NCI-H128 (cell line): Measurements from ENCODE around the gene TFAM.
"Not testable (repeated sequence)": the region's sequence is repeated elsewhere in the genome, so short reads cannot be mapped to it uniquely, and the experiment has no call there.

Experiments
- DNase-seq: peaks from one replicate; lab custom pipeline; 2025; ENCODE audit not compliant: unreplicated experiment; lab: John Stamatoyannopoulos, UW

Gene TFAM

DNA sequence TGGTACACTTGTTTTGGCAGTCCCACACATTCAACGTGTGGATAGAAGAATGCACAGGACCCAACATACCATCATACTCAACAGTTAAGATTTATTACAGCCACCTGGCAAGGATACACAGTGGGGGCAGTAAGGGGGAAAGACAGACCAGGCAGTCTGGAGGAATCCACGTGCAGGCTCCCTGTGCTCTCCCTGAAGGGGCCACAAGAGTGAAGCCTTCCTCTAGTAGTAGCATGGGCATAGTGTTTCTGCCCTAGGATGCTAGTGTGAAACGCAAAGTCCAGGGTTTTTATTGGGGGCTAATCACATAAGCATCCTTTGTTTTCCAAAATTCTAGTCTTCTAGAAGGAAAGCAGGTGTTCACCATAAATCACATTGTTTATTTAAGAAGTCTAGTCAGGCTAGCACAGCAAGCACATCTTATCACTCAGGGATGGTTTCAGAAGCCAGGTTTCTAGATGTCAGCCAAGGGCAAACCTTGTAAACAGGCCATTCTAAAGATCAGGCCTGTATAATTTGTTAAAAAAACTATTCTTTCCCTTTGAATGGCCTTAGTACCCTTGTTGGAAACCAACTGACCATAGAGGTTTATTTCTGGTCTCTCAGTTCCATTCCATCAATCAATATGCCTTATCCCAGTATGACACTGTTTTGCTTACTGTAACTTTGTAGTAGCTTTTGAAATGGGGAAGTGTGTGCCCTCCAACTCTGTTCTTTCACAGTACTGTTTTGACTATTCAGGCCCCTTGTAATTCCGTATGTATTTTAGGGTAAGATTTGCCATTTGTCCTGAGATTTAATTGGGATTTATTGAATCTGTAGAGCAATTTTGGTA, 12.4 kb upstream of the TFAM start:
- DNase-seq, result no peak

- no peak for DNase-seq
These were observed 11.8 kb upstream of the TFAM start for GRCh38 chr10:58373442-58373827.

DNA sequence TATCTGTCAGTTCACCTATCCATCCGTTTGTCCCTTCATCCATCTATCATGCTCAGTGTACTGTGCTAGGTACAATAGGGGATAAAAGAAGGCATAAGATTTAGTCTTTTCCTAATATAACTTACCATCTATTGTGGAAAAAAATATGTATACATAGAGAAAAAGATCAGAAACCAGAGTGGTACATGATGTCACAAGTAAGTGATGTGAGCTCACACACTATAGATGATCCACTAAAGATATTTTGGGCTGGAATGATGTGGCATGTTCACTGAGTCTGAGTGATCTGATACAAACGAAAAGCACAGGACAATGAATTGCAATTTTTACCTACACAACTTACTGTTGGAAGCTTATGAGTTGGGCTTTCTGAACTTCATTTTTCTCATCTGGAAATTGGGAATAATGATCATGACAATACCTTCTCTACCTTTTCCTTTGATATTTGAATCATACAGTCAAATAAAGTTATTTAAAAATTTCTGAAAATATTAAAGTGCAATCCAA, 2.7 kb upstream of the TFAM start:
- DNase-seq, result no peak

GRCh38 chr10:58384095-58384494, 1.1 kb upstream of the TFAM start:
- no peak for DNase-seq

DNA sequence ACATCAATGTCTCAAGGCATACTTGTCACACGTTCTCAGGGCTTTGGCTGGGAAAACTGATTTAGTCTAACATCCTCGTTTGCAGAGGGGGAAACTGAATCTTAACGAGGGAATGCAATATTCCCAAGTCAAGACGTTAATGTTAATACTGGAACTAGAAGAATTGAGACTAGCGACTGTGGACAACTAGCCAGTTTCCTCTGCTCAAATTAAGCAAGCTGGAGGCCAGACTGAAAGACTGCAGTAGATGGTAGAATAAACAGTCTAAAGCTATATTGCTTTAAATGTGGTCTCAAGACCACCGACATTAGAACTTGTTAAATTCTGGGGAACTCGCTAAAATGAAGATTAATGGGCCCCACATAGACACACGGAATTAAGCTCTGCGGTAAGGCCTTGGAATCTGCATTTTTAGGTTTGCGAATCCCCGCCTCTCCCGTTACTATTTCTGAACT, 639 bp upstream of the TFAM start:
- DNase-seq, result no peak

GRCh38 chr10:58385784-58386112, 538 bp downstream of the TFAM start:
- DNase-seq, result no peak

- DNase-seq, result no peak
These were observed 3.8 kb downstream of the TFAM start for GRCh38 chr10:58389024-58389423.

GRCh38 chr10:58393317-58393716, 8.1 kb downstream of the TFAM start:
- DNase-seq, result no peak

DNA sequence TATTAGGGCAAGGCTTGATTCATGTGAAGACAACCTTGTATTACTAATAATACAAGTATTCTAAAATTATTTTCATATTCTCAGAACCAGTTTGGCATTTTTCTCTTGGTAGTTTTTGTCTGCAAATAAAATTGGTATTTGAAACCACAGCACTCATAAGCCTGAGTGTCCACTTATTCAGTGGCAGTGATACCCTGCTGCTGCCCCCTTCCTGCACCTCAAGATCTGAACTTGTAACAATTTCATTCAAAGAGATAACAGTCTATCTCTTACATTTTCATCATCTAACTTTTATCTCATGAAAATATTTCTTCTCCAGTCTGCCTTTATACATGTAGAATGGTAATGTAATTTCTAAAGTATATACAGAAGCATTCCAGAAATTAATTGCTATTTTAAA, 9.3 kb downstream of the TFAM start:
- no peak for DNase-seq

DNA sequence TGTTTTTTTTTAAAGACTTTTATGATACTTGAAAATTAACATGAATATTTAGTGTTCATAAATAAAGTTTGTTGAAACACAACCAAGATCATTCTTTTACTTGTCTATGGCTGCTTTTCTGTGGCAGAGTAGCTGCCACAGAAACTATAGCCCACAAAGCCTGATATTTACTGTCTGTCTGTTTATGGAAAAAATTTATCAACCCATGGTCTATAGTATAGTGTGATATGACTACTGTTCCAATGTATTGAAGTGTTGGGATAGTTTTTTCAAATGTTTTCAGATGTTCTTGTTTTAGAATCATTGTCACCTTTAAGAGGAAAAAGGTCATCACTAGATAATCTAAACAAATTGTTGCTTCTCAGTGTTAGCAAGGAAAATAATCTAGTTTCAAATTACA, 10.8 kb downstream of the TFAM start:
- no peak for DNase-seq

GRCh38 chr10:58397830-58398229, 12.6 kb downstream of the TFAM start:
- no peak for DNase-seq

GRCh38 chr10:58399410-58399809, 14.2 kb downstream of the TFAM start:
- no peak for DNase-seq

DNA sequence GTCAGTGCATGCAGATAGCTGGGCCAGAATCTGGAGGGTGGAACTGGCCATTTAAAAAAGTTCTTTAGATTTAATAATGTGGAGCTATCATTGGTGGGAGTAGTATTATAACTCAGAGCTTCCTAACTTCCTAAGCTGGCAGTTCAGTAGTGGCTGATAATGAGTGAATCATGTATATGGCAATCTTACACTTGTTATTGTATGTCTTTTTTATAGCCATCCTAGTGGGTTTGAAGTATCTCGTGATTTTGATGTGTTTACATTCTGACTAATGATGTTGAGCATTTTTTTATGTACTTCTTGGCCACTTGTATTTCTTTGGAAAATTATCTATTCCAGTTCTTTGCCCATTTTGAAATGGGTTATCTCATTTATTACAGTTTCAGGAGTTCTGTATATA, 15.4 kb downstream of the TFAM start:
- no peak for DNase-seq

- DNase-seq, result no peak
These were observed 18.8 kb downstream of the TFAM start for GRCh38 chr10:58404001-58404400.

DNA sequence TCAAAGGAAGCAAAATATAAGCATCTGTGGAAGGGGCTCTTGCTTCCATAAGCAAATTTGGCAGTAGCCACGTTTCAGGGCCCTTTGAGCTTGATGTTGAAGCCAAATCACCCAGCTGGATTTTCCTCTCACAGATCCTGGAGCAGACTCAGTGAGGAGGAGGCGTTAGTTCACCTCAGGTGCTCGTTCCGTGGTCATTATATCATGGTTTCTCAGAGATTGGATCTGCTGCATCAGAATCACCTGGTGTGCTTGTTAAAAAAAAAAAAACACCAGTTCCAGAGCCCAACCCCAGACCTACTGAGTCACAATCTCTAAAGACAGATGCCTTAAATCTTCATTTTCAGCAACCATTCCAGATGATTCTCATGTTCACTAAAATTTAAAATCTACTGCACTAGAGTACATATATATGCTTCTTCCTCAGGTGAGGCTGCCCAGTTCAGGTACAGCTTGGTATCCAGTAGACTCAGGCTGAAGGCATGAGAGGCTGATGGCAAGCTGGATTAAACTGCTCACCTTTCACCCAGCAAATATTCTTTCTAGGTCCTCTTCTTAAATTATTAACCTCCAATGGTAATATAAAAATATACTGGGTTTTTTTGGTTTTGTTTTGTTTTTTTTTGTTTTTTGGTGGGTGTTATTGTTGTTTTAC, 24.9 kb downstream of the TFAM start:
- DNase-seq, result no peak

DNA sequence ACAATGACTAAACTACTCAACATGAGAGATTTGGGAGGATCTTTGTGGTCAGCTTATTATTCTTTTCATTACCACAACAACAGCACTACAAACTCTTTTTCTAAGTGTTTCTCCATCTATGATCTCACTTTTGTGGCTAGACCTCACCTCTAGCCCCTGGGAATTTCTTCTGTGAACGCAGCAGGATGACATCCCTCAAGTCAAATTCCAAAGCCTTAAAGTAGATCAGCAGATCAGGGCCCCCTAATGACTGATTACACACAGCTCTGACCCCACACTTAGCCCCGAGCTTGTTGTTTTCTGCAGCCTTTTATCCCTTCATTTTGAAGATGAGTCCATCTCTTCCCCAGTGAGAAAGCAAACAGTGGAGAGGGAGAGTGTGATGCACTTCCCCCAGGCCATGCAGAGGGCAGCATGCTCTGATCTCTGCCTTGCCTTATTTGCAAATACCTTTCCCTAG, 27.3 kb downstream of the TFAM start:
- DNase-seq, result no peak

DNA sequence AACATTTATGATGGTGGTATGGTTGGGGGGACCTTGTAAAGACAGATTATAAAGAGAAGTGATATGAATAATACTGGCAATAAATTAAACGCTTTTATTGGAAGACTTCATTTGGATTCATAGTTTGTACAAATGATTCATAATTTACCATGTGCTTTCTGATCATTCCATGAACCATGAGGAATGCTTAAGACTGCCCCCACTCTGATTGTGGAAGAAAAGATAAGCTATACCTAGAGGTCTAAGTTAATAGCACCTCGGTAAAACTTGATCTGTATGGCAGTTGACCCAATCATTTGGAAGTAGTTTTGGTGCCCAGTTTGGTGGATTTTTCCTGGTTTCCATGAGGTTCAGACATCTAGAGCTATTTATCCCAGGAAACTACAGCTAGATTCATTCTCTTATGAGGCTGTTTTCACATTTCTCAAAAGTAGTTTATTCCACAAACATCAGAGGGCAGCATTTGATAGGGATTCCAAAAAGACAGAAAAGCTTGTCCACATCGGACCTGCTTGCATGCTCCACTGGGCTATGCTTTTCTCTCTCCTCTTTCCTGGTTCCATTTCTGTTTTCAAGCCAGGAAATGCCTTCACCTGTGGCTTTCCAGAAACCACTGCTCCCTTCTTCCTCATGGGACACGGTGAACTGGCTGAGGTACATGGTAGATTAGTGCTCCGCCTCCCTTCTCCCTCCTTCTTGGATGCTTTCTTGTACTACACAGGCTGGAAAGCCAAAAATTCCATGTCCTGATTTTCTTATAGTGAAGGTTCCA, 29.2 kb downstream of the TFAM start:
- no peak for DNase-seq

DNA sequence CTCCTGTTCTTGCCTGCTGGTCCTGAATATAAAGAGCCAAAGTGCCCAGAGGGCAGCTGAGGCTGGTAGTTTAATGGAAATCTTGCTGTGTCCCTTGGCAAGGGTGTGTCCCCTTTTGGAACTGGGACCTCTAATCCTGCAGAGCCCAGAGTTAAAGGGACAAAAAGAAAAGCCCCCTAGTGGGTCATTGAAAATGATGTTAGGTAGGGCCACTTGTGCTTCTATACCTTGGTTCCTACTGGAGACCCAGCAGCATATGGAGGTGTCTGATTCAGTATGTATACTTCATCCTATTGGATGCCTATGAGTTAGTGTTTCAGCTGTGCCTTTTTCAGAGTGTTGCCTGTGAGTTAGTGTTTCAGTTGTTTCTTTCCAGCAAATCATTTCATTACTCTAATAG, 30.5 kb downstream of the TFAM start:
- DNase-seq, result no peak

DNA sequence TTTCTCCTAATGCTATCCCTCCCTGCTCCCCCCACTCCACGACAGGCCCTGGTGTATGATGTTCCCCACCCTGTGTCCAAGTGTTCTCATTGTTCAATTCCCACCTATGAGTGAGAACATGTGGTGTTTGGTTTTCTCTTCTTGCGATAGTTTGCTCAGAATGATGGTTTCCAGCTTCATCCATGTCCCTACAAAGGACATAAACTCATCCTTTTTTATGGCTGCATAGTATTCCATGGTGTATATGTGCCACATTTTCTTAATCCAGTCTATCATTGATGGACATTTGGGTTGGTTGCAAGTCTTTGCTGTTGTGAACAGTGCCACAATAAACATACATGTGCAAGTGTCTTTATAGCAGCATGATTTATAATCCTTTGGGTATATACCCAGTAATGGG, 32.7 kb downstream of the TFAM start:
- not testable (repeated sequence) for DNase-seq

GRCh38 chr10:58424176-58424575, 39.0 kb downstream of the TFAM start:
- DNase-seq, result no peak

DNA sequence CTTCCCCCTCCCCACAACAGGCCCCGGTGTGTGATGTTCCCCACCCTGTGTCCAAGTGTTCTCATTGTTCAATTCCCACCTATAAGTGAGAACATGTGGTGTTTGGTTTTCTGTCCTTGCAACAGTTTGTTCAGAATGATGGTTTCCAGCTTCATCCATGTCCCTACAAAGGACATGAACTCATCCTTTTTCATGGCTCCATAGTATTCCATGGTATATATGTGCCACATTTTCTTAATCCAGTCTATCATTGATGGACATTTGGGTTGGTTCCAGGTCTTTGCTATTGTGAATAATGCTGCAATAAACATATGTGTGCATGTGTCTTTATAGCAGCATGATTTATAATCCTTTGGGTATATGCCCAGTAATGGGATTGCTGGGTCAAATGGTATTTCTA, 43.2 kb downstream of the TFAM start:
- not testable (repeated sequence) for DNase-seq

DNA sequence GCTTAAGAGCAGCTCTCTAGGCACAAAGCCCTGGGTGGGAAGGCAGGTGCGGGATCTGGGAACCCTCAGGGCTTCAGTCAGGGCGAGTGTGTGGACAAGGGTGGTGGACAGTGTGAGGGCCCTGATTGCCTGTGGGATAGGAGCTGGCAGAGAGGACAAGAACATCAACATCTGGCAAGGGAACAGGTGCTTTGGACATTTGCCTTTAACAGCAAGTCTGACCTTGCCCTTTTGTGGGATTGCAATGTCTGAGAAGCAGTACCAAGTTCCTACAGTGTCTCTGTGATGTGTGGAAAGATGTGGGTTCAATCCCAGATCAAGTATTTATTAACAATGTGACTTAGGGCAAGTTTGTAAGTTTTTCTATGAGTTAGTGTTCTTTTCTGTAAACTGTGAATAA, 46.7 kb downstream of the TFAM start:
- DNase-seq, result no peak
